Stimulated activated CD8-positive, alpha-beta memory T cell treated with anti-CD3 and anti-CD28 coated beads, Interleukin-12 subunit alpha, Interleukin-12 subunit beta, amount 100 ng/mL, for 24 hours (primary cell): ENCODE measurements around the gene CCDC185.
"Not testable (repeated sequence)": the region's sequence is repeated elsewhere in the genome, so short reads cannot be mapped to it uniquely, and the experiment has no call there.

Source experiments
- DNase-seq: peaks from one replicate; pipeline ENCODE4 v3.0.0-alpha.2; 2020; ENCODE audit errors: extremely low read depth

CCDC185 gene

DNA sequence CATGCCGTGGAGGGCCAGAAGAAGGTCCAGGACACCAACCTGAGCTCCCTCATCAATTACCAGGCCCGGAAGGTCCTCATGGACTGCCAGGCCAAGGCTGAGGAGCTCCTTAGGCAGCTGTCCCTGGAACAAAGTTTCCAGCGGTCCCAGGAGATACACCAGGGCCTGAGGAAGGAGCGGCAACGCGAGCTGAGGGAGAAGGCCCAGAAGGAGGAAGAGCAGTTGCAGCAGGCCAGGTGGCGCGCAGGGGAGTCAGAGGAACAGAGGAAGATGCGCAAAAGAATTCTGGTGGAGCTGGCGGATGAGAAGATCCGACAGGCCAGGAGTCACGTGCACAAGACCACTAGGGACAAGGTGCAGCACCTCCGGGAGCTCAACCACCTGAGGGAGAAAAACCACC is 1.5 kb downstream of the CCDC185 start:
- no peak for DNase-seq

DNA sequence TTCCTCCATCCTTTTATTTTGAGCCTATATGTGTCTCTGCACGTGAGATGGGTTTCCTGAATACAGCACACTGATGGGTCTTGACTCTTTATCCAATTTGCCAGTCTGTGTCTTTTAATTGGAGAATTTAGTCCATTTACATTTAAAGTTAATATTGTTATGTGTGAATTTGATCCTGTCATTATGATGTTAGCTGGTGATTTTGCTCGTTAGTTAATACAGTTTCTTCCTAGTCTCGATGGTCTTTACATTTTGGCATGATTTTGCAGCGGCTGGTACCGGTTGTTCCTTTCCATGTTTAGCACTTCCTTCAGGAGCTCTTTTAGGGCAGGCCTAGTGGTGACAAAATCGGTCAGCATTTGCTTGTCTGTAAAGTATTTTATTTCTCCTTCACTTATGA is 6.2 kb downstream of the CCDC185 start:
- not testable (repeated sequence) for DNase-seq

DNA sequence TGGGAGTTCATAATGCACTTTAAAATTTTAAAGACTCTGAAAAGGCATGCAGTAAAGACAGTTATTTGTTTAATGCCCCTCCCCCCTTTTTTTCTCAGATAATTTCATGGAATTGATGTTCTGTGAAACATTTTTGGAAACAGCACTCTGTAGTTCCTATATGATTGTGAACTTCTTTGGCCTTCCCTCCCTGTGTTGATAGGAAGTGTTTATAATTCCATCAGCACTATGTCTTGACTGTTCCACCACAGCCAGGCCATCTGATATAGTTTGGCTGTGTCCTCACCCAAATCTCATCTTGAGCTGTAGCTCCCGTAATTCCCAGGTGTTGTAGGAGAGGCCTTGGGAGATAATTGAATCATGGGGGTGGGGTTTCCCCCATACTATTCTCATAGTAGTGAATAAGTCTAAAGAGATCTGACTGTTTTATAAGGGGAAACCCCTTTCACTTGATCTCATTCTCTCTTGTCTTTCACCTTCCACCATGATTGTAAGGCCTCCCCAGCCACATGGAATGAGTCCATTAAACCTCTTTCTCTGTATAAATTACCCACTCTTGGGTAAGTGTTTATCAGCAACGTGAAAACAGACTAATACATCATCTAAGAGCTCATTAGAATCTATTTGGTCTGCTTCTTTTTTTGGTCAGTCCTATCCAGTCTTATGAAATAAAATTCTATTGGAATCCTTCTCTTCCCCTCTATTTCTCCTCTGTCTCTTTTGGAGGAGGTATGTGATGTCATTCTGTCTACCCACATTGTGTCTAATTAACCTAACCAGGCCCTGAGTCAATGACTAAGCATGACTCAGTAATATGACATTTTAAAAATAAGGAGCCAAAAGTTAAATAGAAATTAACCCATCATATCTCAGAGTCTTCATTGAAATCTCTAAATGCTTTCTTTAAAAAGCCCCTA is 8.9 kb downstream of the CCDC185 start:
- DNase-seq, result no peak

DNA sequence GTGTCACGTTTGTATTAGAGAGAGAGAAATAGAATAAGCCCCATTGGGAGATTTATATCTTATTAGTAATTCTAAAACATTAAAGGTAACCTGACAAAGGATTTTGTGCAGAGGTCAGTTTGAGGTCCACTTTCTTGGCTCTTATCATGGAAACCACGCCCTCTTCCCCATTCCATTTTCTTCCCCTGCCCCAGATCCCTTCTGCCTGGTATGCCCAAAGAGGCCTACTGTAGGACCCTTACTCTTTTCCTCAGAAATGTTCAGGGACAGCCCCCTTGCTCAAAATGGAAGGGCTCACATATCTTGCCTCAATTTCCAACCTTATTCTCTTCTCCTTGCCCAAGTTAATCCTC is 9.6 kb downstream of the CCDC185 start:
- no peak for DNase-seq

DNA sequence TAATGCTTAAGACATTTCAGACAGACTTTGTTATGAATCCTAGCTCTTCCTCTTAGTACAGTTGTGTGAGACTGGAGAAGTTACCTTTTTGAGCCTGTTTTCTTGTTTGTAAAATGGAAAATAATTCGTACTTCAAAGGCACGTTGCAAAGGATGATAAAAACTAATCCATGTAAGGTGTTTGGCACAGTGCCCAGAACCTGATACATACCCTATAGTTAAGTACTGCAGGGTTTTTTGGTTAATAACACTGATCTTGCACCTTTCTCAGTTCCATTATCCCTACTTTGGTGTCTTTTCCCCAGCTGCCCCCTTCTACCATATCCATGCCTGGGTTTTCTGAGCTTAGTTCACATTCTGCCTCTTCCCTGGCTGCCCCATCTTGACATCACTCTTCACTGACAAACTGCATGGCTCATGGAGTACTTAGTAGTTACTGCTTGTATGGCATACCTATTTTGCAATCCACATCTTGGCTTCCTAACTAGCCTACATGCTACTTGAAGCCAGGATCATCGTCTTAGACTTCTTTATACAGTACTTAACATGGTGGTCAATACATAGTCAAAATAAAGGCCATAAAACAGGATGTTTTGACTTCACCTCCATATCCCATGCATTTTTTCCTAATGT is 10.1 kb downstream of the CCDC185 start:
- DNase-seq, result no peak

DNA sequence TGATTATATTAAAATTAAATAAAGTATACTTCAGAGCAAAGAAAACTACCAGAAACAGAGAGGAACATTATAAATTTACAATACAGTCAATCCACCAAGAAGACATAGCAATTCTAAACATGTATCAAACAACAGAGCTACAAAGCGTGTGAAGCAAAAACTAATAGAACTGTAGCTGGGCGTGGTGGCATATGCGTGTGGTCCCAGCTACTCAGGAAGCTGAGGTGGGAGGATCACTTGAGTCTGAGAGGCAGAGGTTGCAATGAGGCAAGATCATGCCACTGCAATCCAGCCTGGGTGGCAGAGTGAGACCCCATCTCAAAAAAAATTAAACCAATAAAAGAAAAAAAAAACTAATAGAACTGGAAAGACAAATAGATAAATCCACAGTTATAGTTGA is 12.3 kb downstream of the CCDC185 start:
- DNase-seq, result no peak

DNA sequence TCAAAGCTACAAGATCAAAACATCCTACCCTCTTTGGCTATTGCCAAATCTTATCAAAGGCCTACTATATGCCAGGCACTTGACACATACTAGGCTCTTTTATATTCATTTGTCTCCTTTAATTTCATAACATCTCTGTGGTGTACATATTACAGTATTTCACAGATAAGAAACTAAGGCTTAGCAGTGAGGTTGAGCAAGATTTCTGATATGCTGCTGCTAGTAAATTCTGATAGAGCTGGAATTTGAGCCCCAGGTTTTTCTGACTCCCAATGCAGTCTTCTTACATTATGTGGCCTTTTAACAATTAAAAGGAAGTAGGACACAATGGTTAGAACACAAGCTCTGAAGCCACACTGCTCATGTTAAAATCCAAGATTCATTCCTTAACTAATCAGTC is 16.8 kb downstream of the CCDC185 start:
- no peak for DNase-seq

DNA sequence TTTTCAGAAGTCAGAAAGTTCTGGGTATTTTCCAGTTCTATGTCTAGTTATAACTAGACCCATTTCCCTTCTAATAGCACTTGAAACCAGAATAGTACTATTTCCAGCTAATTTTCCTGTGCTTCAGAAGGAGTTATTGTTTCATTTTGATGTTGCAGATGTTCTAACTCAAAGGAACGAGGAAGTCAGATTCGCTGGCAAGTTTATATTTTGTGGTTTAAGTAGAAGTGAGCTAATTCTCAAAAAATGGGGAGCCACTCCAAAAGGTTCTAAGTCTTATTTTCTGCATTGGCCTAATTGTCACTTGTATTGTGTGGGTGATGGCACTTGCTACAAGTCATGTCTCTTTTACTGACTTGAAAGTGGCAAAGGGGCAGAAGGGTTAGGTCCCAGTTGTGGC is 18.1 kb downstream of the CCDC185 start:
- no peak for DNase-seq

DNA sequence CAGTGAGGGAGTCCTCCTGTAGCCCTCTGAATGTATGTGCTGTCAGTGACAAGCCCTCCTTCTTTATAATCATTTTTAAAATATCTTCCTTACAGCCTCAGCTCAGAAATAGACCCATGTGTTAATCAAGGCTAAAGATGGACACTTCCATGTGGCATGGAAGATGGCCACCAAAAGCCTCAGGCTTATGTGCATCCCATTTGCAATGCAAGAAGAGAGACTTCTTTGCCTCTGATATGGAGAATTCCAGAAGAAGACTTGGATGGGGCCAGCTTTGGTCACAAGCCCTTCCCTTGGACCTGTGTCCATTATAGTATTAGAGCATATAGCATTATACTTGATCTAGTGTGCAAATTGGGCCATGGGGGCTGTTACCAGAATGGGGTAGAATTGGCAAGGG is 18.5 kb downstream of the CCDC185 start:
- DNase-seq, result no peak

DNA sequence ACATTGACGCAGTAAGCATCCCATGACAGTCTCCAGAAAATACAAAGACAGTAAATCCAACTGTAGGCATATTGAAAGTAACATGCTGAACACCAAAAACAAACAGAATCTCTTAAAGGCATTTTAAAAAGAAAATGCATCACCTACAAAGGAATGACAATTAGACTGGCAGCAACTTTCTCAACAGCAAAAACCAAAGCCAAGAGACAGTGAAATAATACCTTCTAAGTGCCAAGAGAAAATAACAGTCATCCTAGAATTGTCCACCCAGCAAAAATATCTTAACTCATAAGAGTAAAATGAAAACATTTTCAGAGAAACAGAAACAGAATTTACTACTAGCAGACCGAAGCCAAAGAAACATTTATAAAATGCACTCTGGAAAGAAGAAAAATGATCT is 20.0 kb downstream of the CCDC185 start:
- DNase-seq, result no peak

DNA sequence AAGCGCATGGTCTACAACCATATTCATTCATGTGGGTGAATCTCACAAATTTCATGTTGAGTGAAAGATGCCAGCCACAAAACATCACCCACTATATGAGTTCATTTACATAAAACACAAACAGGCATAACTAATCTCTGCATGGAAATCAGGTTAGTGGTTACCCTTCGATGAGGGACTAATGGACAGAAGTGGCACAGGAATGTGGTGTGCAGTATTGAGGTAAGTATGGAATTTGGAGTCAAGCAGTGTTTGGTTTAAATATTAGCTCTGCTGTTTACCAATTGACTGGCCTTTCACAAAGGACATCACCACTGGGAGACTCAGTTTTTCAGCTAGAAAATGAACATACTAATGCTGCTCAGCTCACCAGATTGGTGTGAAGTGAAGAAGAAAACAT is 24.2 kb downstream of the CCDC185 start:
- DNase-seq, result no peak

DNA sequence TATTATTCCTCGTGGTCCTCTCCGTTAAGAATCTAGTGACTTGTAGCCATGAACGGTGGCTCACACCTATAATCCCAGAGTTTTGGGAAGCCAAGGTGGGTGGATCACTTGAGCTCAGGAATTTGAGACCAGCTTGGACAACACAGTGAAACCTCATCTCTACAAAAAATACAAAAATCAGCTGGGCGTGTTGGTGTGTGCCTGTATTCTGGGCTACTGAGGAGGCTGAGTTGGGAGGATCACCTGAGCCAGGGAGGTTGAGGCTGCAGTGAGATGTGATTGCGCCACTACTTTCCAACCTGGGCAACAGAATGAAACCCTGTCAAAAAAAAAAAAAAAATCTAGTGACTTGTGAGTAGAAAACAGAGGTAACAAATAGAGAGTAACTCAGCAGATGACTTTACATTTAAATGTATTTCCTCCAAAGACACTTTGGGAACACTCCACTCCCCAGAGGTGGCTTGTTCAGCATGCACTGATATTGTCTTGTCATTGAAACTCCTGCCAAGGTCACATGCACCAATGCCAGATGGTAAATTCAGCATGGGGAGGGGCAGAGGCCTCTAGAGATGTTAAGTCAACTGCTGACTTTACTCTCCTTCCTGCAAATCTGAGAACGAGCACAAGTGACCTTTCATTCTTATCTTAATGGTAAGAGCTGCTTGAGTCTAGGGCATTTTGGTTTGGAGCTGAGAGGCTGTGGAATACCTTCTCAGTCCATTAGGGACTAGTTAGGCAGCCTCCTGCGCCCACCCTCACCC is 24.9 kb downstream of the CCDC185 start:
- no peak for DNase-seq

DNA sequence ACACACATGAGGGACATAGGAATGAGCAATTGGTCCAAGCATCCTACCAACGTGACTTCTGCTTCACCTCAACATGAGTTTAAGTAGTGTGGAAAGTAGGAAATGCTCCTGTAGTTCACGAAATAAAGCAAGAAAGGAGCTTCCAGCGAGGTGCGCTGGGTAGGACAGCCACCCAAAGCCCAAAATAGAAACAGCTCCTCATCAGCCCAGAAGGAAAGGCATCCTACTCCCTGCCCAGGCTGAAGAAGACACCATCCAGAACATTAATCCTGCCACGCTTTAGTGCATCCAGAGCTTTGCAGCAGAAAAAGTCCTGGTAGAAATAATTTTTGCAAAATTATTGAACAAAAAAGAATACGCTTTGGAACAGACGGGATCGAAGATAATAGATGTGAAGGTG is 25.9 kb downstream of the CCDC185 start:
- DNase-seq, result no peak

DNA sequence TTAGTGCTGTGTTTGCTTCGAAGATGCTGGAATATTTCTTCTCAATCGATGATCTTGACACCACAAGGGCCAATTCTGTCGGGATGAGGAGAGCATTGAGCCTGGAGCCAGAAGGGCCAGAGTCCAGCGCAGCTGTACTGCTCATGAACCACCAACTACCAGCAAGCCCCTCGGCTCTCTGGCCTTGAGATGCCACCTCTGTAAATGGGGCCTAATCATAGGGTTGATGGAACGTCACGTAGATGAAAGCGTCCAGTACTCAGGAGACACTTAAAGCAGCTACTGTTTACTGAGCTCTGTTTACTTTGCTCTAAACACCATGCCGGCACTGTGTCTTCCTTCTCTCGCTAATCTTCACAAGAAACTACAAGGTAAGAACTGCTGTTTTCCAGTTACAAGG is 26.3 kb downstream of the CCDC185 start:
- no peak for DNase-seq

DNA sequence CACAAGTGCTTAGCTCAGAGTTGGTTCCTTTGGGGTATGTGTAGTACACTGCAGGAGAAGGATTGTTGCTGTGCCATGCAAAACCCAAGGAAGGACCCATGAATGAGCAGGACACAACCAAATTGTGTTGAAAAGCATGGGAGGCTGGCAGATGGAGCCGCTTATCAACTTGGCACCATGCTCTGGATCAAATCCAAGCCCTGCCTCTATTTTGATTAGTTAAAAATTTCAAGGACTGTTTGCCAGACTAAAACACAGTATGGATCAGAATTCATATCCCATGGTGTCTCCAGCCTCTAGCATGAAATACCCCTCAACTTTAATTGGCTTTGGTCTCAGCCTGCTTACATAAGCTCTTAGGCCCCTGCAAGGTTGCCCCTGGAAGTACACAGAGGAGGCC is 27.8 kb downstream of the CCDC185 start:
- DNase-seq, result no peak

DNA sequence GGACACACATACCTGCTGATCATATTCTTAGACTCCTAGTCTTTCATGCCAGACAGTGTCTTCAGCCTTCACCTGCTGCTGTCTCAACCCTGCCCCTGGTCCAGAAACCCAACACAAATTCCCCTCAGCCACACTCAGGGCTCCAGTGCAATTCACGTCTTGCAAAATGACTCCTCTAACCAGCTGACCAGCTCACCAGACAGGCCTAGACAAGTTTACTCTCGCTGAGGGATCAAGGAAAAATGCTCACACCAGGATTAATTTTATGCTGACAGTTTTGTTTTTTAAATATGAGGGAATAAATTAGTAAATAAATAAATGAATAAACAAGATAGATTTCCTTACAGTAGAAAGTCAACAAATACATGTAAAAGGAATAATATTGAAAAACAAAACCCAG is 28.5 kb downstream of the CCDC185 start:
- DNase-seq, result no peak

DNA sequence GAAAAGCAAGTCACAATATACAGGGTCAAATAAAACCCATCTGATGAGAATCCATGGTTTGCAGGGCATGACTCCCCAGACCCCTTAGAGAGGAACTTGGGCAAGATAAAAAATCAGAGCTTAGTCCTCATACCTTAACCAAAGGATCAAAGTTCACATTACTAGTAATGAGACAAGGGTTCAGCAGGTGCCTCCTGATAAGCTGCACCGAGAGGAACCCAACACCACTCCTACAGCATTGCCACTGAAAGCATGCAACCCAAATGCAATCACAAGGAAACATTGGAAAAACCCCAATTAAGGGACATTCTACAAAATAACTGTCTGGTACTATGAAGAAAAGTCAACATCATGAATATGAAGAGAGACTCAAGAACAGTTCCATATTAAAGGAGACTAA is 29.7 kb downstream of the CCDC185 start:
- no peak for DNase-seq

DNA sequence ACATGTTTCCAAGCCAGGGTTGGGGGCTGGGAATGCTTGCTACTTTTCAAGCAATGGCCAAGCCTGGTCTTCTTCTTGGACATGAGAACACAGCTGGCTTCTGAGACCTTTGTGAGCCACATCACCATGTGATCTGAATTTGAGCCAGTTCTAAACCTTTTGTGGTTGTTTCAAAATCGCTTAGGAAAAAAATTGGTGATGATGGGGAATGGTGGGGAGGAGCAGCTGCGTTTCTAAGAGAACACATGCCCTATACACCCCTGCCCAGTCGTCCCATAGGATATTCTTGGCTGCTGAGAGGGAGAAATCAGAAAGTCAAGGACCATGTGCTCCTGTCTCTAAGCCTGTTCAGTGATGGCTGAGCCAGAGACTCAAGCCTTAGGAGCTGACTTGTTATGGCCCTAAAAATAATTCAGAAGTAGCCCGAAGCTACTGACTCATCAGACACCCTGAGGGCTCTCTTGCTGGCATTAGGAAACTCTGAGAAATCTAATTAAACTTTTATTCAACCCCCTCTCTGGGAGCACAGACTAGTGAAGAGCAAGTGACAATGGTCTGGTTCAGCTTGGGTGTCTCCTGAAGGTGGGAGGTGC is 30.5 kb downstream of the CCDC185 start:
- no peak for DNase-seq

DNA sequence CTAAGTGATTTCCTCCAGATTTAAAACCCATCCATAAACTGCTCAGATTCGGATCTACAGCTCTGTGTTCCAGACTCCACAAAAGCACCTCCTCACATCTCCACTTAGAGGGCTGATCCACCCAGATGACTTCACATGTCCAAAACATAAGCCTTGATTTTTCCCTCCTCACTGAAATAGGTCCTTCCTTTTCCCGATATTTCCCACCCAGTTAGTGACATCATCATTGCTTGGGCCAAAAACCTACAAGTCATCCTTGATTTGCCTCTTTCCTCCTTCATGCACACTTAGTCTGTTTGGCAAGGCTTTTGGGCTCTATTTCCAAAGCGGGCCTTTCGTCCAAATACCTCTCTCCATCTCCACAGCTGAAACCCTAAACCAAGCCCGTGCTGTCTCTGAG is 32.3 kb downstream of the CCDC185 start:
- DNase-seq, result no peak

DNA sequence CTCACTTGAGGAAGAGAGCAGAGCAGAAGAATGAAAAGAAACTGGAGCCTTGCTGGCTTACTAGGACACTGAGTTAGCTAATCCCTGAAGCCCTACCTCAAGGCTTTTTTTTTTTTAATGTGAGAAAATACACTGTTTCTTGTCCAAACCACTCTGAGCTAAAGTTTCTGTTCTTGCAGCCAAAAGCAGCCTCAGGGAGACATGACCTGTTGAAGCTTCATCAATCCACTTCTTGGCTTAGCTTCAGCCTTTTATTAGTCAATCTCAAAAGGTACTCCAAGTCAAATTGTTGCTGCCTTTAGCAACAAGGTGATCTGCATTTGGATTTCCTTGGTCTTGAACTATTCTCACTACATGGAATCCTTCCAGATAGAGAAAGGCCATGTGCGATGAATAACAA is 33.7 kb downstream of the CCDC185 start:
- no peak for DNase-seq

DNA sequence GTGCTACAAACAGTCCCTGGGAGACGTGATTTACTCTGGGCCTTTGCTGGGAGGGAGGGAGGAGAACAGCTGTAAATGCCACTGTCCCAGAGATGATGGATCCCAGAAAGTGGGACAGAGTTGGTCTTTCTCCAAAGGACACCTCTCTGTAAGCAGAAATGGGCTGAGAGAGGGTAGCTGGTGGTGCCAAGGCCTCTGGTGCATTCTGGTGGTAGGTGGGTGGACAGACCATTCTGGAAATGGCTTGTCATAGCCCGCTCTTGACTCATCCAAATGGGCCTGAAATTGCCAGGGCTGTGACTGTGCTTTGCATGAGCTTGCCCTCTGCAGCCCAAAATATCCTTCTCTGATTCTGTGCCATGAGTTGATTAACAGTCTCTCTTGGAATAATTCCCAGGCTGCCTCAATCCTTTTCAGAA is 36.1 kb downstream of the CCDC185 start:
- no peak for DNase-seq

DNA sequence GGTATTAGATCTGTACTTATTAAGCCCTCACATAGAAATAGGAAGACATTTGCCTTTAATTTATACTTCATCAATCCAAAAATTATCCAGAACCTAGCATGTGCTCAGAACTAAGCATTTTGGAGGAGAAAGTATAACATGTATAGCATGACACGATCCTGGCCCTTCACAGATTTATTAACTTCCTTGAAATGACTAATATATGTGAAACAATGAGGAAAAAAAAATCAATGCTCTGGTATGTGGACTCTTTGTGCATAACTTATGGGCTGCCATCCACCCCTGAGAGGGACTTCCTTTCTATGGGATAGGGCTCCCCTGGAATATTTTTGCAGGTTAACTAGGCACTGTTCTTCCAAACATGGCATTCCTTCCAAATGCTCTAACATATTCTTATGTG is 36.6 kb downstream of the CCDC185 start:
- DNase-seq, result no peak
